GM23338 (cell line): Measurements from ENCODE around the gene OVCA2. TPM values are rescaled to one million over a fixed set of nuclear protein-coding genes. Genes with fewer than 3 reads are reported as not detected.

Experiments used
- ATAC-seq: fragments of 200-7000 bp; cut with Tn5 transposase; 3 replicates; pipeline ENCODE4 v1.9.1; 2020
- DNase-seq: peaks from one replicate; pipeline ENCODE4 v3.0.0-alpha.2; 2015; ENCODE audit warnings: low spot score
- H2AFZ ChIP-seq: fragments of 200-600 bp; sonication (generic); 2 replicates; pipeline ENCODE4 v1.8.0; 2016; ENCODE audit warnings: antibody characterized with exemption, mild to moderate bottlenecking, moderate library complexity
- H3F3A ChIP-seq: fragments of 200-600 bp; sonication (generic); replicated peaks from 2 replicates; pipeline ENCODE4 v1.8.0; 2017; ENCODE audit warnings: antibody characterized with exemption, mixed run types, low read depth
- H3K27ac ChIP-seq: fragments of 200-600 bp; sonication (generic); 2 replicates; pipeline ENCODE4 v1.6.1; 2016; ENCODE audit warnings: low read depth
- H3K27me3 ChIP-seq: fragments of 200-600 bp; sonication (generic); 2 replicates; pipeline ENCODE4 v1.8.0; 2016; ENCODE audit warnings: mild to moderate bottlenecking, mixed run types, moderate library complexity; ENCODE audit not compliant: insufficient read depth
- H3K36me3 ChIP-seq: fragments of 200-600 bp; sonication (generic); 2 replicates; pipeline ENCODE4 v1.8.0; 2016; ENCODE audit warnings: mild to moderate bottlenecking; ENCODE audit not compliant: insufficient read depth
- H3K4me1 ChIP-seq: fragments of 200-600 bp; sonication (generic); 2 replicates; pipeline ENCODE4 v1.8.0; 2016; ENCODE audit warnings: mild to moderate bottlenecking, moderate library complexity; ENCODE audit not compliant: insufficient read depth
- H3K4me2 ChIP-seq: fragments of 200-600 bp; sonication (generic); 2 replicates; pipeline ENCODE4 v1.7.1; 2017; ENCODE audit warnings: mixed run types
- H3K4me3 ChIP-seq: fragments of 200-600 bp; sonication (generic); 2 replicates; pipeline ENCODE4 v1.6.1; 2016; ENCODE audit warnings: mixed run types
- H3K79me2 ChIP-seq: fragments of 200-600 bp; sonication (generic); replicated peaks from 2 replicates; pipeline ENCODE4 v1.8.0; 2017; ENCODE audit warnings: mild to moderate bottlenecking; ENCODE audit not compliant: insufficient read depth
- H3K9me2 ChIP-seq: fragments of 200-600 bp; sonication (generic); 2 replicates; pipeline ENCODE4 v1.8.0; 2017; ENCODE audit not compliant: insufficient read depth
- H4K20me1 ChIP-seq: fragments of 200-600 bp; sonication (generic); replicated peaks from 2 replicates; pipeline ENCODE4 v1.8.0; 2017; ENCODE audit warnings: mild to moderate bottlenecking; ENCODE audit not compliant: insufficient read depth
- H3K27ac Mint-ChIP-seq: 2 replicates; pipeline ENCODE4 v1.8.0; 2020; ENCODE audit warnings: inconsistent platforms, mild to moderate bottlenecking, moderate library complexity, mixed read lengths
- H3K27me3 Mint-ChIP-seq: 3 replicates; pipeline ENCODE4 v1.8.0; 2022; ENCODE audit warnings: low read depth, mild to moderate bottlenecking, moderate library complexity, mixed read lengths, inconsistent platforms; ENCODE audit not compliant: insufficient read depth, poor library complexity
- H3K36me3 Mint-ChIP-seq: 3 replicates; pipeline ENCODE4 v1.8.0; 2021; ENCODE audit warnings: low read depth, mild to moderate bottlenecking, inconsistent platforms, moderate library complexity, mixed read lengths
- H3K4me1 Mint-ChIP-seq: 3 replicates; pipeline ENCODE4 v1.8.0; 2020; ENCODE audit warnings: mild to moderate bottlenecking, inconsistent platforms, mixed read lengths
- H3K4me3 Mint-ChIP-seq: 3 replicates; pipeline ENCODE4 v1.8.0; 2021; ENCODE audit warnings: moderate library complexity, mild to moderate bottlenecking, inconsistent platforms, mixed read lengths
- H3K9me3 Mint-ChIP-seq: 3 replicates; pipeline ENCODE4 v1.8.0; 2020; ENCODE audit warnings: moderate library complexity, mild to moderate bottlenecking, inconsistent platforms, mixed read lengths
- CREB1 ChIP-seq: fragments of 250-450 bp; sonication (Bioruptor Pico); IDR thresholded peaks from 2 replicates; pipeline ENCODE4 v1.5.0; 2020; ENCODE audit warnings: low read depth, mild to moderate bottlenecking, moderate library complexity
- EZH2 ChIP-seq: fragments of 200-600 bp; sonication (generic); IDR thresholded peaks from one replicate; pipeline ENCODE4 v1.8.0; 2017; ENCODE audit warnings: antibody characterized with exemption, mild to moderate bottlenecking, low read depth; ENCODE audit not compliant: unreplicated experiment
- EZH2phosphoT487 ChIP-seq: fragments of 200-600 bp; sonication (generic); IDR thresholded peaks from one replicate; pipeline ENCODE4 v1.8.1; 2018; ENCODE audit warnings: antibody characterized with exemption; ENCODE audit not compliant: unreplicated experiment
- JUNB ChIP-seq: IDR thresholded peaks from one replicate; pipeline ENCODE4 v1.6.1; 2016; ENCODE audit warnings: antibody characterized with exemption; ENCODE audit not compliant: unreplicated experiment
- NANOG ChIP-seq: IDR thresholded peaks from 2 replicates; pipeline ENCODE4 v1.6.1; 2016; ENCODE audit warnings: antibody characterized with exemption, borderline replicate concordance
- POLR2AphosphoS5 ChIP-seq: IDR thresholded peaks from 2 replicates; pipeline ENCODE4 v1.6.1; 2016; ENCODE audit warnings: antibody characterized with exemption, low read depth
- STAT1 ChIP-seq: IDR thresholded peaks from one replicate; pipeline ENCODE4 v1.6.1; 2016; ENCODE audit warnings: antibody characterized with exemption; ENCODE audit not compliant: unreplicated experiment
- ZNF114 ChIP-seq: fragments of 250-450 bp; sonication (Bioruptor Pico); IDR thresholded peaks from 2 replicates; pipeline ENCODE4 v1.5.0; 2020; ENCODE audit warnings: mild to moderate bottlenecking, moderate library complexity
- ZNF331 ChIP-seq: fragments of 250-450 bp; sonication (Bioruptor Pico); IDR thresholded peaks from 2 replicates; pipeline ENCODE4 v1.5.0; 2020; ENCODE audit warnings: low read depth, mild to moderate bottlenecking, moderate library complexity
- polyA plus RNA-seq: library from polyadenylated mRNA; unstranded; fragments of >200 nt; fragmentation: Nextera tagmentation; extraction: Ambion mirVana; gene quantifications from 2 replicates; pipeline ENCODE4 v1.2.1, GENCODE V29; 2016
- total RNA-seq: library from RNA; depleted of rRNA; stranded (reverse); fragments of >200 nt; shearing (Covaris generic); gene quantifications from 2 replicates; pipeline ENCODE4 v1.2.3, GENCODE V29; 2014
- TF ChIP-seq, protein P1 (sequence below): IDR thresholded peaks from 2 replicates; pipeline ENCODE4 v1.6.1; 2016; ENCODE audit warnings: antibody characterized with exemption
- TF ChIP-seq, protein P2 (sequence below): IDR thresholded peaks from one replicate; pipeline ENCODE4 v1.6.1; 2018; ENCODE audit warnings: antibody characterized with exemption; ENCODE audit not compliant: unreplicated experiment
- TF ChIP-seq, protein P3 (sequence below): fragments of 250-450 bp; sonication (Bioruptor Pico); IDR thresholded peaks from 2 replicates; pipeline ENCODE4 v1.5.0; 2020; ENCODE audit warnings: mild to moderate bottlenecking, moderate library complexity
- TF ChIP-seq, protein P4 (sequence below), 2 experiments: fragments of 200-600 bp in 1 of 2; sonication (generic) in 1 of 2; conservative IDR thresholded peaks; 2 replicates each; pipeline versions ENCODE4 v1.5.1 to v1.6.1; 2016 to 2017; ENCODE audit warnings: antibody characterized with exemption in 2 of 2, low read depth in 2 of 2, mild to moderate bottlenecking in 2 of 2, moderate library complexity in 1 of 2

The OVCA2 gene
- total and polyA plus RNA-seq, 2 experiments from 2014 or later, result 15.9 to 21.3 TPM

DNA sequence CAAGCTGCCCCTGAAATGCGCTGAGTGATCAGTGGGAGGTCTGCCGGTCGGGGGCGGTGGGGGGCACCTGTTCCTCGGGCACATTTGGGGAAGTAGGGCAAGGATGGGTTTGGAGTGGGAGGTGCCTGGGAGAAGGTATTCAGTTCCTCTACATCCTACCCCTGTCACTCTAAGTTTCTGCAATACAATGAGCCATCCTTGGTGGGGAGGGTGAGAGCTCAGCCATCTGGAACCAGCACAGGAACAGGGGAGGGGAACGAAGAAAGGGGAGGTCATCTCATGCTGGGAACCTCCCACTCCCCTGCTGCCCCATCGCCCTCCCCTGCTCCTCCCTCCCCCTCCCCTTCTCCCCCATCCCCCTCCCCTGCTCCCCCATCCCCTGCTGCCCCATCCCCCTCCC is 7.7 kb upstream of the OVCA2 start:
- no peak for ATAC-seq
- no peak for DNase-seq
- H3K27ac Mint-ChIP-seq, result no peak overlapping the region

More for the DNA sequence above, 7.7 kb upstream of the OVCA2 start:
- Histone ChIP-seq H3K27ac (no peak overlapping the region), H3K4me3 (no peak overlapping the region), H3F3A (no peaks in the 10 kb centered on the region), H3K4me1 (peaks cover 3% of the 10 kb centered on the region; the same call in 1 of the 2 replicates), H3K4me2 (no peak overlapping the region), H3K27me3 (peaks cover 6% of the 10 kb centered on the region), H4K20me1 (peaks cover 5% of the 10 kb centered on the region), H3K36me3 (no peaks in the 10 kb centered on the region), H3K79me2 (no peaks in the 10 kb centered on the region), H3K9me2 (no peaks in the 10 kb centered on the region), H2AFZ (no peak overlapping the region)
- no peaks in the 10 kb centered on the region for H3K9me3 Mint-ChIP-seq
- H3K4me1 Mint-ChIP-seq, result peaks cover 4% of the 10 kb centered on the region
- H3K36me3 Mint-ChIP-seq, result no peaks in the 10 kb centered on the region; the same call in 2 of the 3 replicates
- peaks cover 14% of the 10 kb centered on the region for H3K27me3 Mint-ChIP-seq
- TF ChIP-seq POLR2AphosphoS5, result no peak
- TF ChIP-seq STAT1, result no peak
- no peak for TF ChIP-seq ZNF331
- TF ChIP-seq, protein P1, sequence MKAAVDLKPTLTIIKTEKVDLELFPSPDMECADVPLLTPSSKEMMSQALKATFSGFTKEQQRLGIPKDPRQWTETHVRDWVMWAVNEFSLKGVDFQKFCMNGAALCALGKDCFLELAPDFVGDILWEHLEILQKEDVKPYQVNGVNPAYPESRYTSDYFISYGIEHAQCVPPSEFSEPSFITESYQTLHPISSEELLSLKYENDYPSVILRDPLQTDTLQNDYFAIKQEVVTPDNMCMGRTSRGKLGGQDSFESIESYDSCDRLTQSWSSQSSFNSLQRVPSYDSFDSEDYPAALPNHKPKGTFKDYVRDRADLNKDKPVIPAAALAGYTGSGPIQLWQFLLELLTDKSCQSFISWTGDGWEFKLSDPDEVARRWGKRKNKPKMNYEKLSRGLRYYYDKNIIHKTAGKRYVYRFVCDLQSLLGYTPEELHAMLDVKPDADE, result no peak
- no peak for TF ChIP-seq EZH2phosphoT487
- TF ChIP-seq, protein P2, sequence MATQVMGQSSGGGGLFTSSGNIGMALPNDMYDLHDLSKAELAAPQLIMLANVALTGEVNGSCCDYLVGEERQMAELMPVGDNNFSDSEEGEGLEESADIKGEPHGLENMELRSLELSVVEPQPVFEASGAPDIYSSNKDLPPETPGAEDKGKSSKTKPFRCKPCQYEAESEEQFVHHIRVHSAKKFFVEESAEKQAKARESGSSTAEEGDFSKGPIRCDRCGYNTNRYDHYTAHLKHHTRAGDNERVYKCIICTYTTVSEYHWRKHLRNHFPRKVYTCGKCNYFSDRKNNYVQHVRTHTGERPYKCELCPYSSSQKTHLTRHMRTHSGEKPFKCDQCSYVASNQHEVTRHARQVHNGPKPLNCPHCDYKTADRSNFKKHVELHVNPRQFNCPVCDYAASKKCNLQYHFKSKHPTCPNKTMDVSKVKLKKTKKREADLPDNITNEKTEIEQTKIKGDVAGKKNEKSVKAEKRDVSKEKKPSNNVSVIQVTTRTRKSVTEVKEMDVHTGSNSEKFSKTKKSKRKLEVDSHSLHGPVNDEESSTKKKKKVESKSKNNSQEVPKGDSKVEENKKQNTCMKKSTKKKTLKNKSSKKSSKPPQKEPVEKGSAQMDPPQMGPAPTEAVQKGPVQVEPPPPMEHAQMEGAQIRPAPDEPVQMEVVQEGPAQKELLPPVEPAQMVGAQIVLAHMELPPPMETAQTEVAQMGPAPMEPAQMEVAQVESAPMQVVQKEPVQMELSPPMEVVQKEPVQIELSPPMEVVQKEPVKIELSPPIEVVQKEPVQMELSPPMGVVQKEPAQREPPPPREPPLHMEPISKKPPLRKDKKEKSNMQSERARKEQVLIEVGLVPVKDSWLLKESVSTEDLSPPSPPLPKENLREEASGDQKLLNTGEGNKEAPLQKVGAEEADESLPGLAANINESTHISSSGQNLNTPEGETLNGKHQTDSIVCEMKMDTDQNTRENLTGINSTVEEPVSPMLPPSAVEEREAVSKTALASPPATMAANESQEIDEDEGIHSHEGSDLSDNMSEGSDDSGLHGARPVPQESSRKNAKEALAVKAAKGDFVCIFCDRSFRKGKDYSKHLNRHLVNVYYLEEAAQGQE, result no peak
- no peak for TF ChIP-seq NANOG
- no peak for TF ChIP-seq CREB1
- TF ChIP-seq JUNB, result no peak
- no peak for TF ChIP-seq EZH2
- TF ChIP-seq, protein P3, sequence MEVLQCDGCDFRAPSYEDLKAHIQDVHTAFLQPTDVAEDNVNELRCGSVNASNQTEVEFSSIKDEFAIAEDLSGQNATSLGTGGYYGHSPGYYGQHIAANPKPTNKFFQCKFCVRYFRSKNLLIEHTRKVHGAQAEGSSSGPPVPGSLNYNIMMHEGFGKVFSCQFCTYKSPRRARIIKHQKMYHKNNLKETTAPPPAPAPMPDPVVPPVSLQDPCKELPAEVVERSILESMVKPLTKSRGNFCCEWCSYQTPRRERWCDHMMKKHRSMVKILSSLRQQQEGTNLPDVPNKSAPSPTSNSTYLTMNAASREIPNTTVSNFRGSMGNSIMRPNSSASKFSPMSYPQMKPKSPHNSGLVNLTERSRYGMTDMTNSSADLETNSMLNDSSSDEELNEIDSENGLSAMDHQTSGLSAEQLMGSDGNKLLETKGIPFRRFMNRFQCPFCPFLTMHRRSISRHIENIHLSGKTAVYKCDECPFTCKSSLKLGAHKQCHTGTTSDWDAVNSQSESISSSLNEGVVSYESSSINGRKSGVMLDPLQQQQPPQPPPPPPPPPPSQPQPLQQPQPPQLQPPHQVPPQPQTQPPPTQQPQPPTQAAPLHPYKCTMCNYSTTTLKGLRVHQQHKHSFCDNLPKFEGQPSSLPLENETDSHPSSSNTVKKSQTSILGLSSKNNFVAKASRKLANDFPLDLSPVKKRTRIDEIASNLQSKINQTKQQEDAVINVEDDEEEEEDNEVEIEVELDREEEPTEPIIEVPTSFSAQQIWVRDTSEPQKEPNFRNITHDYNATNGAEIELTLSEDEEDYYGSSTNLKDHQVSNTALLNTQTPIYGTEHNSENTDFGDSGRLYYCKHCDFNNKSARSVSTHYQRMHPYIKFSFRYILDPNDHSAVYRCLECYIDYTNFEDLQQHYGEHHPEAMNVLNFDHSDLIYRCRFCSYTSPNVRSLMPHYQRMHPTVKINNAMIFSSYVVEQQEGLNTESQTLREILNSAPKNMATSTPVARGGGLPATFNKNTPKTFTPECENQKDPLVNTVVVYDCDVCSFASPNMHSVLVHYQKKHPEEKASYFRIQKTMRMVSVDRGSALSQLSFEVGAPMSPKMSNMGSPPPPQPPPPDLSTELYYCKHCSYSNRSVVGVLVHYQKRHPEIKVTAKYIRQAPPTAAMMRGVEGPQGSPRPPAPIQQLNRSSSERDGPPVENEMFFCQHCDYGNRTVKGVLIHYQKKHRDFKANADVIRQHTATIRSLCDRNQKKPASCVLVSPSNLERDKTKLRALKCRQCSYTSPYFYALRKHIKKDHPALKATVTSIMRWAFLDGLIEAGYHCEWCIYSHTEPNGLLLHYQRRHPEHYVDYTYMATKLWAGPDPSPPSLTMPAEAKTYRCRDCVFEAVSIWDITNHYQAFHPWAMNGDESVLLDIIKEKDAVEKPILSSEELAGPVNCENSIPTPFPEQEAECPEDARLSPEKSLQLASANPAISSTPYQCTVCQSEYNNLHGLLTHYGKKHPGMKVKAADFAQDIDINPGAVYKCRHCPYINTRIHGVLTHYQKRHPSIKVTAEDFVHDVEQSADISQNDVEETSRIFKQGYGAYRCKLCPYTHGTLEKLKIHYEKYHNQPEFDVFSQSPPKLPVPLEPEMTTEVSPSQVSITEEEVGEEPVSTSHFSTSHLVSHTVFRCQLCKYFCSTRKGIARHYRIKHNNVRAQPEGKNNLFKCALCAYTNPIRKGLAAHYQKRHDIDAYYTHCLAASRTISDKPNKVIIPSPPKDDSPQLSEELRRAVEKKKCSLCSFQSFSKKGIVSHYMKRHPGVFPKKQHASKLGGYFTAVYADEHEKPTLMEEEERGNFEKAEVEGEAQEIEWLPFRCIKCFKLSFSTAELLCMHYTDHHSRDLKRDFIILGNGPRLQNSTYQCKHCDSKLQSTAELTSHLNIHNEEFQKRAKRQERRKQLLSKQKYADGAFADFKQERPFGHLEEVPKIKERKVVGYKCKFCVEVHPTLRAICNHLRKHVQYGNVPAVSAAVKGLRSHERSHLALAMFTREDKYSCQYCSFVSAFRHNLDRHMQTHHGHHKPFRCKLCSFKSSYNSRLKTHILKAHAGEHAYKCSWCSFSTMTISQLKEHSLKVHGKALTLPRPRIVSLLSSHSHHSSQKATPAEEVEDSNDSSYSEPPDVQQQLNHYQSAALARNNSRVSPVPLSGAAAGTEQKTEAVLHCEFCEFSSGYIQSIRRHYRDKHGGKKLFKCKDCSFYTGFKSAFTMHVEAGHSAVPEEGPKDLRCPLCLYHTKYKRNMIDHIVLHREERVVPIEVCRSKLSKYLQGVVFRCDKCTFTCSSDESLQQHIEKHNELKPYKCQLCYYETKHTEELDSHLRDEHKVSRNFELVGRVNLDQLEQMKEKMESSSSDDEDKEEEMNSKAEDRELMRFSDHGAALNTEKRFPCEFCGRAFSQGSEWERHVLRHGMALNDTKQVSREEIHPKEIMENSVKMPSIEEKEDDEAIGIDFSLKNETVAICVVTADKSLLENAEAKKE (CRISPR knock-in tag), result no peak
- no peak for TF ChIP-seq ZNF114 (CRISPR knock-in tag)
- TF ChIP-seq, protein P4, sequence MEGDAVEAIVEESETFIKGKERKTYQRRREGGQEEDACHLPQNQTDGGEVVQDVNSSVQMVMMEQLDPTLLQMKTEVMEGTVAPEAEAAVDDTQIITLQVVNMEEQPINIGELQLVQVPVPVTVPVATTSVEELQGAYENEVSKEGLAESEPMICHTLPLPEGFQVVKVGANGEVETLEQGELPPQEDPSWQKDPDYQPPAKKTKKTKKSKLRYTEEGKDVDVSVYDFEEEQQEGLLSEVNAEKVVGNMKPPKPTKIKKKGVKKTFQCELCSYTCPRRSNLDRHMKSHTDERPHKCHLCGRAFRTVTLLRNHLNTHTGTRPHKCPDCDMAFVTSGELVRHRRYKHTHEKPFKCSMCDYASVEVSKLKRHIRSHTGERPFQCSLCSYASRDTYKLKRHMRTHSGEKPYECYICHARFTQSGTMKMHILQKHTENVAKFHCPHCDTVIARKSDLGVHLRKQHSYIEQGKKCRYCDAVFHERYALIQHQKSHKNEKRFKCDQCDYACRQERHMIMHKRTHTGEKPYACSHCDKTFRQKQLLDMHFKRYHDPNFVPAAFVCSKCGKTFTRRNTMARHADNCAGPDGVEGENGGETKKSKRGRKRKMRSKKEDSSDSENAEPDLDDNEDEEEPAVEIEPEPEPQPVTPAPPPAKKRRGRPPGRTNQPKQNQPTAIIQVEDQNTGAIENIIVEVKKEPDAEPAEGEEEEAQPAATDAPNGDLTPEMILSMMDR (conservative IDR thresholded peaks at IDR 0.05; ENCODE audit: low read depth in 2 of 2), result no peak
- no peak overlapping the region; the same call in 2 of the 3 replicates for H3K4me3 Mint-ChIP-seq
